Activated T-helper 17 cell treated with anti-CD3 and anti-CD28 coated beads, Interleukin-2, amount 50 U/mL, for 72 hours (primary cell): ENCODE results near the gene ZNF639. TPM values are rescaled to one million over a fixed set of nuclear protein-coding genes. Genes with fewer than 3 reads are reported as not detected.

Experiments used
- ATAC-seq: fragments of 150-1000 bp; cut with Tn5 transposase; replicated peaks from 2 replicates; pipeline ENCODE4 v1.10.0; 2021; ENCODE audit warnings: mild to moderate bottlenecking, moderate library complexity
- H3K27ac Mint-ChIP-seq: one replicate; pipeline ENCODE4 v1.8.0; 2022; ENCODE audit warnings: mixed read lengths
- H3K27me3 Mint-ChIP-seq: one replicate; pipeline ENCODE4 v1.8.0; 2022; ENCODE audit warnings: mixed read lengths
- H3K36me3 Mint-ChIP-seq: one replicate; pipeline ENCODE4 v1.8.0; 2022; ENCODE audit warnings: low read depth, mild to moderate bottlenecking, mixed read lengths
- H3K4me1 Mint-ChIP-seq: one replicate; pipeline ENCODE4 v1.8.0; 2022; ENCODE audit warnings: mixed read lengths
- H3K4me3 Mint-ChIP-seq: one replicate; pipeline ENCODE4 v1.8.0; 2022; ENCODE audit warnings: mild to moderate bottlenecking, mixed read lengths
- H3K9me3 Mint-ChIP-seq: one replicate; pipeline ENCODE4 v1.8.0; 2022; ENCODE audit warnings: mixed read lengths
- total RNA-seq, 2 donors: library from RNA; stranded (reverse); gene quantifications; one replicate each; pipeline ENCODE4 v1.2.3, GENCODE V29; 2022

The ZNF639 gene
- total RNA-seq, 2 donors from 2014 or later = 16.6 to 35.3 TPM

- Mint-ChIP-seq H3K27ac (no peak overlapping the region), H3K4me3 (no peak overlapping the region), H3K4me1 (no peaks in the 10 kb centered on the region), H3K27me3 (no peaks in the 10 kb centered on the region), H3K36me3 (peaks cover 69% of the 10 kb centered on the region), H3K9me3 (no peaks in the 10 kb centered on the region)
- no peak for ATAC-seq
Observed at GRCh38 chr3:179336345-179336929, 13.6 kb downstream of the ZNF639 start.

DNA sequence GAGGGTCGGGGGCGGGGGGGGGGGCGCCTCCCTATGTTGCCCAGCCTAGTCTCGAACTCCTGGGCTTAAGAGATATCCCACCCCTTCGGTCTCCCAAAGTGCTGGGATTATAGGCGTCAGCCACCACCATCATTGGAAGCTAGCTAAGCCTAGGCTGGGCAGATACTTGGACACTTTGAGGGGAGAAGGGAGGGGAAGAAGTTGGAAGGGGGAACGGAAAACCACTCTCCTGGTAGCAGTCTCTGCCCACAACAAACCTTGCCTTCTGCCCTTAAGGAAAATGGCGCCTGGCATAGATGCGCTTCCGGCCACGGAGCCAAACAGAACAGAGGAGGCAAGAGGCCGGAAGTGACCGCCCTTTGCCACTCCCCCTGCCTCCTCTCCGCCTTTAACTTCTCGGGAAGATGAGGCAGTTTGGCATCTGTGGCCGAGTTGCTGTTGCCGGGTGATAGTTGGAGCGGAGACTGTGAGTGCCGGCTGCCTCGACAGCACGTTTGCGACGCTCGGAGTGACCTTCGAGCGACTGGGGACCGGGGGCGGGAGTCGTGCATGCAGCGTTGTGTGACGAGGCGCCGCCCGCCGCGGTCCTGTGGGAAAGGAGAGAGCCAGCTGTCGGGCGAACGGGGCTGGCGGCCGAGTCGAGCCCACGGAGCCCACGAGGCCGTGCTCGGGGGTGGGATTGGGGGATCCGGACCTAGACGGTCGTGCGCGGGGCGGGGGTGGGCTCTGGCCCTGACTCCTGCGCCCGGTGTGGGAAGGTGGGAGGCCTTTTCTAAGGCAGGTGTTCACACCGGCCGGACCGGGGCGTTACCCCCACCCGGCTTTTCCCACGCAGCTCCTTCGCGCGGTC is 24.7 kb downstream of the ZNF639 start, which contains the start of gene MFN1:
TSS of gene MFN1 (plus strand) at position 365 of the 850 bp plus-strand sequence. CDS start 1,143 bp downstream, outside the sequence.
- ATAC-seq = peak; percentile 98
- H3K9me3 Mint-ChIP-seq = no peaks in the 10 kb centered on the region
- no peaks in the 10 kb centered on the region for H3K27me3 Mint-ChIP-seq
- no peaks in the 10 kb centered on the region for H3K4me1 Mint-ChIP-seq
- peak within 1 kb of the TSS; percentile 95 for H3K4me3 Mint-ChIP-seq
- peak within 1 kb of the TSS; percentile 95 for H3K27ac Mint-ChIP-seq
- peaks cover 35% of the 10 kb centered on the region for H3K36me3 Mint-ChIP-seq

DNA sequence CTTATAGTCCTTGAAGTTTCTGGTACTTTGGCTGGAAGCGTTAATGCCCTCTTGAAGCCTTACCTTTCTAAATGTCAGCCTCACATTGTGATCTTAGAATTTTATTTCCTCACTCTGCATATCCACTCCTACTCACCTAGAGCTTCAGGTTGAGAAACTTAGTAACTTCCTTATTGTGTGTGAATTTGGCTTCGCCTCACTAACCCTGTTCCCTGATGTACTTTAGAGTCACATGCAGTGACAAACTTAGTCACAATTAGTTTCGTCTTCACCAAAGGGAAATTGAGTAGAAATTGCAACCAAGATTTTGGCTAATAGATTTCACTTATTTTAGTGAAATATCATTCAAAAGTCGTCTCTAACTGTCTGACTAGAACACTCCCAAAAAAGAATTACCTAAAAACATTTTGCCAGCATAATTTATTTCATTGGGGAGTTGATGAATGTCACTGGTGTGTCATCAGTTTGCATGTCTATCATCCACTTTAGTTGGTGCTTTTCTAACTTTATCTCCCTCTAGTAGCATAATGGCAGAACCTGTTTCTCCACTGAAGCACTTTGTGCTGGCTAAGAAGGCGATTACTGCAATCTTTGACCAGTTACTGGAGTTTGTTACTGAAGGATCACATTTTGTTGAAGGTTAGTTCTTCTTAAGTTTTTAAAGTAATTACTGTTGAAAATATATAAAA is 25.6 kb downstream of the ZNF639 start:
- Mint-ChIP-seq H3K27ac (peak overlapping the region; percentile 95), H3K36me3 (peaks cover 44% of the 10 kb centered on the region), H3K9me3 (no peaks in the 10 kb centered on the region), H3K4me1 (no peaks in the 10 kb centered on the region), H3K27me3 (no peaks in the 10 kb centered on the region), H3K4me3 (peak overlapping the region; percentile 95)
- no peak for ATAC-seq

DNA sequence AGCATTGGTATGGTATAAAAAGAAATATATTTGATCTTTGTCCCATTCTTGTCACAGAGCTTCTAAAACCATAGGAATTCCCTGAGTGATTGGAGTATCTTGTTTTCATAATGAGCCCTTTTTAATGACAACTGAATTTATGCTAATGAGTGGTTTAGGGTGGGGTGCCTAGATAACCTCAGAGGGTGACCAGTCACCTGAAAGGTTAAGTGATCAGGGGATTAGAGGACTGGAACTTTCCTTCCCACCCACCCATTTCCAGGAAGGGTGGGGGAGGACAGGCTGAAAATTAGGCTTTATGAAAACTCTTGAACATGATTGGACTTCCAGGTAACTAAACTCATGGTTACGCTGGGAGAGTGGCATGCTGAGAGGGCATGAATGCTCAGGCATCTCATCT is 33.2 kb downstream of the ZNF639 start:
- H3K9me3 Mint-ChIP-seq = no peaks in the 10 kb centered on the region
- H3K4me1 Mint-ChIP-seq = peaks cover 14% of the 10 kb centered on the region
- H3K27me3 Mint-ChIP-seq = no peaks in the 10 kb centered on the region
- H3K4me3 Mint-ChIP-seq = no peak overlapping the region
- ATAC-seq = no peak
- peaks cover 96% of the 10 kb centered on the region for H3K36me3 Mint-ChIP-seq
- peak overlapping the region; percentile 39 for H3K27ac Mint-ChIP-seq

- Mint-ChIP-seq H3K27me3 (no peaks in the 10 kb centered on the region), H3K36me3 (peaks cover 93% of the 10 kb centered on the region), H3K4me1 (peaks cover 4% of the 10 kb centered on the region), H3K27ac (no peak overlapping the region), H3K4me3 (no peak overlapping the region), H3K9me3 (no peaks in the 10 kb centered on the region)
- no peak for ATAC-seq
Observed at GRCh38 chr3:179363332-179363731, 40.5 kb downstream of the ZNF639 start.

DNA sequence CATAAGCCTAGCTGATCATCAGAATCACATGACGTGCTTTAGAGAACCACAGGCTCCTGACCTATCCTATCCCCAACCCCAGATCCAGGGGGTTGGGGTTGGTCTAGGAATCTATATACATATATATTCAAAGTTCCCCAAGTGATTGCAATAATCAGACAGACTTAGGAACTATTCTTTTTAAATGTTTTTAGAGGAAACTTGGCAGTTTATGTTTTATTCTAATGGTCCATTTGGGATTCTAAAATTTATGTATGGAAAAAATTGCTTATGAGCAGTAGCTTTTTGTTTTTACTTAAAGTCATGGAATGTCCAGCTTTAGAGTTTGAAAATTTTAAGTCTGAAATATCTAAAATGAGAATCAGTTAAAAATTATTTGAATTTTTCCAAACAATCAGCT is 46.8 kb downstream of the ZNF639 start:
- no peaks in the 10 kb centered on the region for H3K27me3 Mint-ChIP-seq
- no peak overlapping the region for H3K4me3 Mint-ChIP-seq
- H3K36me3 Mint-ChIP-seq = peaks cover 71% of the 10 kb centered on the region
- H3K4me1 Mint-ChIP-seq = peaks cover 4% of the 10 kb centered on the region
- no peak for ATAC-seq
- H3K27ac Mint-ChIP-seq = no peak overlapping the region
- no peaks in the 10 kb centered on the region for H3K9me3 Mint-ChIP-seq

GRCh38 chr3:179373938-179374337 is 51.1 kb downstream of the ZNF639 start:
- peaks cover 68% of the 10 kb centered on the region for H3K36me3 Mint-ChIP-seq
- no peak for ATAC-seq
- H3K27ac Mint-ChIP-seq = no peak overlapping the region
- no peaks in the 10 kb centered on the region for H3K9me3 Mint-ChIP-seq
- no peaks in the 10 kb centered on the region for H3K4me1 Mint-ChIP-seq
- H3K4me3 Mint-ChIP-seq = no peak overlapping the region
- no peaks in the 10 kb centered on the region for H3K27me3 Mint-ChIP-seq

GRCh38 chr3:179375091-179375999 is 52.5 kb downstream of the ZNF639 start:
- no peaks in the 10 kb centered on the region for H3K27me3 Mint-ChIP-seq
- H3K27ac Mint-ChIP-seq = no peak overlapping the region
- no peak overlapping the region for H3K4me3 Mint-ChIP-seq

GRCh38 chr3:179376474-179376873 is 53.6 kb downstream of the ZNF639 start:
- Mint-ChIP-seq H3K36me3 (peaks cover 74% of the 10 kb centered on the region), H3K4me1 (no peaks in the 10 kb centered on the region), H3K4me3 (no peak overlapping the region), H3K9me3 (no peaks in the 10 kb centered on the region), H3K27me3 (no peaks in the 10 kb centered on the region), H3K27ac (no peak overlapping the region)
- ATAC-seq = no peak

More at GRCh38 chr3:179375091-179375999, 52.5 kb downstream of the ZNF639 start:
- H3K4me1 Mint-ChIP-seq = no peaks in the 10 kb centered on the region
- no peak for ATAC-seq
- H3K9me3 Mint-ChIP-seq = no peaks in the 10 kb centered on the region
- peaks cover 74% of the 10 kb centered on the region for H3K36me3 Mint-ChIP-seq

Other genes with a start within 250 kb of the ZNF639 start
- gene PIK3CA, start 174.7 kb upstream of the ZNF639 start, total RNA-seq = 10 to 100 TPM; 11.9 to 17.8 TPM
- under 1 TPM; 0.40 to 0.69 TPM for gene KCNMB3, start 71.9 kb upstream of the ZNF639 start, total RNA-seq
- gene MFN1, start 24.7 kb downstream of the ZNF639 start, total RNA-seq = 10 to 100 TPM; 29.8 to 33.5 TPM
- 1 to 10 TPM in 1 of 2 donors, under 1 TPM in 1; 0.53 to 1.7 TPM for gene GNB4, start 128.4 kb downstream of the ZNF639 start, total RNA-seq
- gene ACTL6A, start 239.9 kb downstream of the ZNF639 start, total RNA-seq = 10 to 100 TPM; 59.0 to 88.4 TPM